GM19240 (cell line): ENCODE measurements around the gene PDE1C.
"Not testable (repeated sequence)": the region's sequence is repeated elsewhere in the genome, so short reads cannot be mapped to it uniquely, and the experiment has no call there.

ENCODE experiments used
- DNase-seq: peaks from one replicate; pipeline ENCODE4 v3.0.0; 2011; ENCODE audit warnings: low spot score; ENCODE audit not compliant: insufficient read length

PDE1C gene

DNA sequence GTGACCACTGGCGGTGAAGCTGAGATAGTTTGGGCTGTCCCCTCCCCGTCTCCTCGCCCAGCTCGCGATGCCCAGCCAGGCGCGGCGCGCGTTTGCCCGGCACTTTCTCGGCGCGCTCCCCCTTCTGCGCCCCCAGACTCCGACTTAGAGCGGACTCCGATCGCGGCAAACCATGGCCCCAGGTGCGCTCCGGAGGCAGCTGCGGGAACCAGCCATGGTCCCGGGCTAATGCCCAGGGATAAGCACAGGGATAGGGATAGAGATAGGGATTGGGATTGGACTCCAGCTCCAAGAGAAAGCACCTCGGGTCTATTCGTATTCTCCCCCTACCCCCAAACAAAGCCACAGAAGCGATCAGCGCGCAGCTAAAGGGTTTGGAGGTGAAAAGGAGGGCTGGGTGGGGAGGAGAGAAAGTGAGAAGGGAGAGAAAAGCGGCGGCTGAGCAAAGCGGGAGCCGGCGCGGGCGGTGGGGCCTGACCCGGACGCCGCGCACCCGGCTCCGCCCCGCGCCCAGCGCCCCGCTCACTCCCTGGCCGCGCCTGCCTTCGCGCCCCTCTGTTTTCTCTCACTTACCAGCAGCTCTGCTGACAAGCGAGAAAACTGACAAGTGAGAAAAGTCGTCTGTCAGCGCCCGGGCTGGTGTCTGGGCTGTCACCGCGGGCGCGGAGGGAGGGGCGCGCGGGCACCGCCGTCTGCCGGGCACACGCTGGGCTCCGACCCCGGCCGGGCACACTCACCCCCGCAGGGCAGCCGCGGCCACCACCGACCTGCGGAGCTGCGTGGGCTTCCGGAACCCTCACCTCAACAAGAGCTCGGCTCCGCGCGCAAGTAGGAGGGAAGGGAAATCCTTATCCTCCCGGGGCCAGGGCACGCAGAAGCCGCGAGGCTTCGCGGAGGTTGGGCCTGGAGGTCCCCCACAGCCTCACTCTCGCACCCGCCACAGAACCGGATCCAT, at the start of gene PDE1C:
Gene PDE1C, minus strand, starts transcription at position 2 of the 955 bp plus-strand sequence.
- no peak for DNase-seq

DNA sequence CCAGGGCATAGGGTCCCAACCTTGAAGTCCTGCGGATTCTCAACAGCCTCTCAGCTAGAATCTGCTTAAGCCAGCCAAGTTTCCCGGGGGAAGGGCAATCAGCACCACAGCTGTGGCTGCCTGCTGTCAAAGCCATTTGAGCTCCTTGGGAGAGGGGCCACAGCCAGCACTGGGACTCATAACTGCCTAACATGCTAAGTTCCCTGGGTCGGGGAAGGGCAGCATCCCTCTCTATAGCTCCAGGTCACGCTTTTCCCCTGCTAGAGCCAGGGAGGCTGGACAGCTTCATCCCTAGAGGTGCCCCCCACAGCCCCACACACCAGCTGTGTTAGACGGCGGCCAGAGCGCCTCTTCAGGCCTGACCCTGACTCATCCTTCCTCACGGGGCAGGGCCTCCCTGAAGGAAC, 49.6 kb upstream of the PDE1C start:
- no peak for DNase-seq

DNA sequence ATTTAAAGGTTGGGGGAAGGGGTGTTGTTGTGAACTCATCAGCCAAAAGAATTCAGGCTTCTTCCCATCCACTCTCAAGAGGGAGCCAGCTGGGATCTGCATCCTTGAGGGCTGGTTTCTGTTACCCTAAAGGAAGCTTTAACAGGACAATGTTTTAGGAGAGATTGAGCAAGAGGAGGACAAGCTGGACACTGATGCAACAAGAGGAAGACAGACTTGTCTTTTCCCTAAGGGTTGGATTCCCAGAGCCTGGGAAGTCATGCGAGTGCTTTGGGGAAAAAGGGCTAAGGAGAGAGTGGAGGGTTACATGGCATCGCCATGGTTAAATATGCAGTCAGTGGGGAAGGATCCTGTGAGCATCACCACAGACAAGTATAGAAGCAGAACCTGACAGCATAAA, 47.6 kb upstream of the PDE1C start:
- DNase-seq = no peak

DNA sequence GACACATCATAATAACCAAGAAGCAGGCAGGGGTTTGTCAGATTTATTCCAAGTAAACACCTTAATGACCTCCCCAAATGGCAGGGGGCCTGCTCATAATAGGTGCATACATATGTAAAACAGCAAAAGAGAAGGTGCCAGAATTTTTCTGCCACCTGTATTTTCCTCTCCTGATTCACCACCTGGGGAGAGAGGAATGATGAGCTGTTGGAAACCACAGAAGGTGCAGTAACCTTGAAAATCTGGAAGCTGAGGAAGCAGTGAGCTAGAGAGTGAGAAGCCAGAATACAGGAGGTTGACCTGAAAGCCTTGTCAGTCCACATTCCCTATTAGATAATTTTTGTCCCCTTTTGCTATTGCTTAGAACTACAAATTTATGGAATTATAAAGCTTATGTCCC, 46.2 kb upstream of the PDE1C start:
- DNase-seq = no peak

DNA sequence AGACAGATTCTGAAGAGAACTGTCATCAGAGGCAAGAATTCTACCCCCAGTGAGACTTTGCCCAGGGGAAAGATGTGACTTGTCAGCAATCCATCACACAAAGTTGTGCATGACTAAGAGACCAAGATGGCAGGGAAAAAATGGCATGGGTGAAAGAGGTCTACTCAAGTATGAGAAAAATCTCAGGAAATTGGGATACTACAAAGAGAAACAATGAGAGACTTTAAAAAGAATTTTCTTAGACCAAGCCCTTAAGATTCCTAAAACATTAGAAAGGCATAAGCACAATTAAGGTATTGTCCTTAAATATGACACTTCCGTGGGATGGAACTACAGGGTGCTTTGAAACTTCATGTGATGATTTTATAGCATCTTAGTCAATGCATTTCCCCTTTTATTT, 45.6 kb upstream of the PDE1C start:
- no peak for DNase-seq

DNA sequence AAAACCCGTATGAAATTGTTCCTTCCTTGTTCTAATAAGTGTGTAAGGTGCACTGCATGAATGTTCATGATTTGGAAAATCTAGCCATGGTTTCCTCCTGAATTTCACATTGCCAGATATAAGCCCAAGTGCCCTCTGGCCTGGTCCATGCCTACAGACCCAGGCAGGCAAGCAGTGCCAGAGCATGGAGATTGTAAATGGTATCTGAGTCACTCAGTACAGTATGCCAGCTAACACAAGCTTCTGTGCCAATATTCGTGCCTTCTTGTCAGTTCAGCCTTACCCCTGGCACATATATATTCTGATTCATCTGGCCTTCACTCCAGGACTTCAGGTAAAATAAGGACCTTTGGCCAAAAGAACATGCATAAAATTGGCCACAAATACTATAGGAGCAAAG, 38.4 kb upstream of the PDE1C start:
- no peak for DNase-seq

DNA sequence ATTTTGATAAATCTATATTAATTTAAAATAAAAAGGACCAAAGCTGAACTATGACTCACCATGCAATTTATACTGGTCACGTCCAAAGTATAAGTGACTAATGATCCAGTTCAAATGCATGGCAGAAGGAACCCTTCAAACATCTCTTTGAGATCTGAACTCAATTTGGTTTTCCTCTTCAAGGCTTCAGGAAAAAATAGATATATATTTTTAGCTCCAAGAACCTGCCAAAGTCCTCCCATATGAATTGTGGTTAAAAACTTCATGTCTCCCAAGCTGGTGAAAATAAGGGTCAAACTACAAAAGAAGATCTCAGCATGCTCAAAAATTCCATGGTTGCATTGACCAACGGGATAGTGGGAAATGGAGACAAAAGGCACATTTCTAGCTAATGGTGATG, 34.6 kb upstream of the PDE1C start:
- no peak for DNase-seq

DNA sequence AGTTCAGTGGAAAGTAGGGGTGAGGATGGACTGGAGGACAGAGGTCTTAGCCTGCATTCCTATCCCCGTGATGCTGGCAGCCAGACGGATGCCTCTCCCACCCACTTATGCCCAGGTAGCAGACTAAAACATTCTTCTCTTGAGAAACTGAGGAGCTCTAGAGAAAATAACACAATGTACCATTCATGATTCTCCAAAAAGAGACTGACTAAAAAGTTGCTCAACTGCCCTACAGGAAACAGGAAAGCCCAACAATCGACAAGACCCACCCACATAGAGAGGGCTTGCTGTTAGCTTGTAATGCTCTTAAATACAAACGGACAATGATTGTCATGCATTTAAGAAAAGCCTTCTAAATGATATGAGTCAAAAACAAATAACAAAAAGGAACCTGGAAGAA, 33.2 kb upstream of the PDE1C start:
- DNase-seq = no peak

DNA sequence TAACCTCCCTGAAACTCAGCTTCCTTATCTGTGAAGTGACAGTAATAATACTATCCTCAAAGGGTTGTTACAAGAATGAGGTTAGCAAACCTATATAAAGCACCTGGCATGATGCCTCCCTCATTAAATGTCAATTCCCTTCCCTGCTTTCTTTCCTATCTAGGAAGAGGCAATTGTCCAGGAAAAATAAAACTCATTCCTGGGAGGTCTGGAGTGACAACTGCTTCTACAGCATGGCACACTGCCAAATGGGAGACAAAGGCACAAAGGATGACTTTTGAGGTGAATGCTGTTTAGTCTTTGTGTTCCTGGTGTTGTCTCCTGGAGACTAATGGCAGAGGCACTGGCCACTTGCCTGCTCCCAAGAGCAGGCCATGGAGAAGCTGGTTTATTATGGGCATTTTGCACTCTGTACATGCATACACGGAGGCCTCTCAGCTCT, 32.2 kb upstream of the PDE1C start:
- no peak for DNase-seq

DNA sequence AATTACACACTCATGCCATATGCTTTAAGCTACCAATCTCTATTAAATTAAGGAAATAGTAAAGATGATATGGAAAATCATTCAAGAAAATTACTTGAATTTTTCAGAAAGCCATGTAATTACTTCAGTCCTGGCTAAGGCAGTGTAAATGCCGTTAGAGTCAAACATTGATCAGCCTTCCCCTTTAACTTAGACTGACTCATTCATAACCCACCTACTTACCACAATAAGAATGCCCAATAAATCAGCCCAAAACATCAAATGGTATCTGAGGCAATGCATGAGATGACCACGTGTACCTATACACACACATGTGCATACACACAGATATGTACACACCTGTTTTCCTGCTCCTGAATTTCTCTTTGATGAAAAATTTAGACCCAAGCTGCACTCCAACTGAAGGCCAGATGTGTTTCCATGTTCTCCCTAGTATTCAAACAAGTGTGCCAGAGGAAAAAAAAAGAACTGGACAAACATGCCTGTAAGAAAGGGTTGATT, 30.2 kb upstream of the PDE1C start:
- no peak for DNase-seq

DNA sequence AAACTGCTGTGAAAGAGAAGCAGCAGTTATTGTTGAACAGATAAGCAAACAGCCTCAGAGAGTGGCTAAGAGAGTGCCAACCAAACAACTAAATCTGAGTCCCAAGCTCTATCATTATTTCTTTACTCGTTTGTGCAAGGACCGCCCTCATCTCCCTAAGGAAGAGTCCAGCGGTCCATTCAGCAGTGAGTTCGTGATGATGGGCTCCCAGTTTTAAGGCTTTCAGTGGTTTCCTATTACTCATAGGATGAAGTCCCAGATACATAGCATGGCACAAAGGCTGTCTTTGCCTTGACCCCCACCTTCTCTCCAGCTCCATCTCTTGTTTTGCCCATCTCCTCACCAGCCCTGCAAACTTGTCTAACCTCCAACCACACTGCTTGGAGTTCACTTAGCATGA, 24.3 kb upstream of the PDE1C start:
- DNase-seq = no peak

DNA sequence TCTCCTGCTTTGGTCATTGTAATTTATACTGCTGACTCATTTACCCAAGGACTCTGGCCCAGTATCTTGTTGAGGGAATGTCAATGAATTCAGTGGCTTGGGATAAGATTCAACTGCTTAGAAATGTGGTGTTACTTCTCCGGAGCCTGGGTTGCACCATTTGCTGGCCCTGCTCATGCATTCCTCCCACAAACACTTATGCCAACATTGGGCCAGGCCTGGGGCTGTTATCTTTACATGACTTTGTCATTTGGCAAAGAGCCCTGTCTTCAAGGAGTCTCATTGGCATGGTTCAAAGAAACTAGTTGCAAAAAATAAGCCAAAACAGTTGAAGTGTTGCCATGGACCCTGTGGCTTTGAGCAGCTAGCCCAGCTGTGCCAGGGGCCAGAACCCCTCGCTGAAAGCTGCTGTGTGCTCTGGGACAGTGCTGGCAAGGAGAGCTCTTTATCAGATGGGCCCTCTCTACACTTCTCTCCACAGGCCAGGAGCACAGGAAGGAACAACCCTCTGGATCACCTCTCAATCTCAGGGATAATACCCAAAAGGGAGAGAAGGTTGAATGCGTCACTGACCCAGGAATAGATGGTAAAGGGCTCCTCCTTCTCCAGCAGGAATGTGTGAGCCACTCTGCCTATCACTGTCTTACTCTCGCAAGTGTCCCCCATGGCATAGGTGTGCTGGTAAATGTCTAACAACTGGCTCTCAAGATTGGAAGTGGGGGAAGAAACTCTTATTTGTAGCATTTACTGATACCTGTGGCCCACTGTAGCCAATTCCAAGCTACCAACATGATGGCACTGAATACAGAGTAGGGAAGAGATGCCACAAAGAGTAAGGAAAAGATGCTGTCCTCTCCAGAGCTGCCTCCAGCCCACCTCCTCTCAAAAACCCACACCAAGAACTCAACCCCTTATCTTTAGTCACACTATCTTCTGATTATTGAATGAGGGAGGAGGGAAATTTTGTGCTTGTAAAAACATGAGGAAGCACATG, 23.5 kb upstream of the PDE1C start:
- DNase-seq = no peak

DNA sequence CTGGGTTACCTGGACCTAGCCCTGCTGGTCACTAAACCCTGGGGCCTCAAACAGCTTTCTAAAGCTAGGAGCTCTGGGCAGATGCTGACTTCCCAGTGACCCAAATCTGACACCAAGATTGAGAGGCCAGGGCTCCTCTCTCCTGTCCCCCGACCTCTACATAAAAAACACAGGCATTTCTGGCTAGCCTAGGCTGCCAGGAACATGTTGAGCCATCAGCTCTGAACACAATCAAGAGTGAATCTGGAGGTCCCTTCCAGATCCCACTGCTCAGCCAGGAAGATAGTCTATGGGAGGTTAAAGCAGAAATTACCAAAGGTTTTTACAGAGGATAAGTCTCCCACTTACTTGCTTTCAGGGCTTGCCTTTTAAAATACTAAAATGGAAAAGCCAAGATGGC, 22.1 kb upstream of the PDE1C start:
- no peak for DNase-seq

DNA sequence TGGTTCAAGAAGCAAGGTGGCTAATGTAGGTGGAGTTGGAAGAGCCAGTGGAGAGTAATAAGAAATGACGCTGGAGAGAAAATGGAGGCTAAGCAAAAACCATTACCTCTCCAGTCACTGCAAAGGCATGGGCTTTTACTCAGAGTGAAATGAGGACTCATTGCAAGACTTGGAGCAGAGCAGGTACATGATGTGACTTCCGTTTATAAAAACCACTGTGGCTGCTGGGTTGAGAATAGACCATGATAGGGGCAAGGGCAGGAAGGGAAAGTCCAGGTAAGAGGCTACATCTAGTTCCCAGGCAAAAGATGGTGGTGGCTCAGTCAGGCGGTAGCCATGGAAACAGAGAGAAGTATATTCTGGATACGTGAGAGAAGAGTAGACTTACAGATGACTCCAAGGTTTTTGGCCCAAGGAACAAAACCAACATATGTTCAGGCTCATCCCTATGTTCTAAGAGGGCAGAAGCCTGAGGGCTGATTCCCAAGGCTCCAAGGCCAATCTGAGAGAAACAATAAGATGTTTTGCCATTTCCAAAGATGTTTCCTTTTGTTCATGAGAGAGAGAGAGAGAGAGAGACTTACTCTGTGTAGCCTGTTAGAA, 21.5 kb upstream of the PDE1C start:
- DNase-seq = no peak

DNA sequence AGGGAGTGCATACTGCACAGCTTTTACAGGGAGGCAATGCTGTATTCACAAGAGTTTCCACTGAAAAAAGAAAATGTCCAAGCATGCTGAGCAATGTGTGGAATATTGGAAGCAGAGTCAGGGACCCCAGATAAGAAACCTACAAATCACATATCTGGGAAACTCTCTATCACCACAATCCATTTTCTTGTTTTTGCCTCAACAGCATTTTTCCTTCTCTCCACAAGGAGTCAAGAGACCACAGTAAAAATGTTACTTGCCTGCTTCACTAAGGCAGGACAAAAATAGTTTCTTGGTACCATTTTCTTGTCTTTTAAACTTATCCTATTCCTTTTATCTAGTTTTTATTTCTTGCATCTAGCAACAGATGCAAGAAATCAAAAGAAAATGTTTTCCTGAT, 19.5 kb upstream of the PDE1C start:
- no peak for DNase-seq

DNA sequence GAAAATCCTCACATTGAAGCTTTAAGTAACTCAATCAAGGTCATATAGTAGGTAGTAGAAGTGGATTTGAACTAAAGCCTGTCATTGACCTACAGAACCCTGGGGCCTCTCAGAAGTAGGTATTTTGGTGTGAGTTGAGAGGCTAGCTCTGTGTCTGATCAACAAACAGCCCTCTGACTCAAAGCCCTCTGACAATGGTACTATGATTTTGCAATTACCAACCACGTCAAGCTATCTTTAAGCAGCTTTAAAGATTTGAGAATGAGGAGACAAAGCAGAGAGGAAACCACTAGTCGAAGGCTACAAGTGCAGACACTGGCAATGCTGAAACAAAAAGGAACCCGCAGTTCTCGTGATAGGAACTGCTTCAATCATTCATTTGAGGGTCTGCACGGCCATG, 19.0 kb upstream of the PDE1C start:
- no peak for DNase-seq

DNA sequence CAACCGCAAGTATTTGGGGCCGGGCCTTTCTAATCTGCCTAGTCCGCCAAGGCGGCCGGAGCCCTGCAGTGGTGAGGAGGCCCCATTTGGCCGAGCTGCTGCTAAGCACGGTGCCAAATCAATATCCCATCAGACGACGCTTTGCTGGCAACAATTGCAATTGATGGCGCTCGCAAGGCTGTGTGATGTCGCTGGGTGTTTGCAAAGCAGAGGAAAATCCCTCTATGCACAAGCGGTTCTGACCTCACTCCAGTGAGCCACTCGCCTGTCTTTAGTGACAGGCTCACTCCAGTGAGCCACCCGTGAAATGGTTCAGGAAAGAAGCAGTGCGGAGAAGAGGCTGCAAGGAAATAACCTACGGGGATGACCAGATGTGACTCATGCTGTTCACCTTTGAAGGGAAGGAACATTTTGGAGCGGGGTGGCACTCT, 18.3 kb upstream of the PDE1C start:
- DNase-seq = no peak

DNA sequence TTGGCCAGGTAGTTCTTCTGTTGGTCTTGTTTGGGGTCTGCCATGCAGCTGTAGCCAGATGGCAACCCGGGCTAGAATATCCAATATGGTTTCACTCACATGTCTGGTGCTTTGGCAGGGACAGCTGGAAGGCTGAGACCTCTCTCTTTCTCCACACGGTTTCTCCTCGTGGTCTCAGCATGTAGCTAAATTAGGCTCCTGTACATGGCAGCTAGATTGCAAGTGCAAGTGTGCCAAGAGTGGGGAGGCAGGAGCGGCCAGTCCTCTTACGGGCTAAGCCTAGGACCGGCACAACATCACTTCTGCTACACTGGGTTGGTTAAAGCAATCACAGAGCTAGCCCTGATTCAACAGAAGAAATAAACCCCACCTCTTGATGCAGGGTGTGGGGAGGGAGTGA, 9.3 kb upstream of the PDE1C start:
- no peak for DNase-seq

DNA sequence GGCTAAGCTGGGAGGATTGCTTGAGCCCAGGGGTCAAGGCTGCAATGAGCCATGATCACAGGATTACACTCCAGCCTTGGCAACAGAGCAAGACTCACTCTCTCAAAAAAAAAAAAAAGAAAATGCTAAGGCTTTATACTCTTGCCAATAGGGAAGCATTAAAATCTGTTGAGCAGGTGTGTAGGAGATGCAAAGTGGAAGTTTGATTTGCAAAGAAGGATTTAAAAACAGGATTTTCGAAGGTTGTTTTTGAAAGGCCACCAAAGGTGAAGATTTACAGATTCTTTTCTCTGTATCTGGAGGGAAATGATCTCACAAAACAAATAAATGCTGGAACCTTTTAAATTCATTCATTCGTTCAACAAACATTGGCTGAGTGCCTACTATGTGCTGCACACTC, 8.6 kb upstream of the PDE1C start:
- DNase-seq = no peak

DNA sequence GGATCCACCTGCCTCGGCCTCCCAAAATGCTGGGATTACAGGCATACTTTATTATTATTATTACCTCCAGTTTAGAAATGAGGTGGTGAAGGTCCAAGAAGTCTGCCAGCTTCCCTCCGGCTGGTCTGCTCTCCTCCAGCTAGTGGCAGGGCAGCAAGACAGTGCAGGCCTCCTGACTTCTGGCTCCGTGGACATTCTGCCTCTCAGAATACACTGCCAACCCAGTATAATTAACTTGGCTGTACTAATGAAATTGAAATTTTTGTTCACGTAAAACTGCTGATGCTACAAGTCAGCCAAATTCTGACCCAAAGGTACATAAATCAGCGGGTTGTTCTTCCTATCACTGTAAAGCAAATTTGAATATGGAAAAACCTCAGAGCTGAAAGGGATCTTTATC, 7.6 kb upstream of the PDE1C start:
- no peak for DNase-seq

DNA sequence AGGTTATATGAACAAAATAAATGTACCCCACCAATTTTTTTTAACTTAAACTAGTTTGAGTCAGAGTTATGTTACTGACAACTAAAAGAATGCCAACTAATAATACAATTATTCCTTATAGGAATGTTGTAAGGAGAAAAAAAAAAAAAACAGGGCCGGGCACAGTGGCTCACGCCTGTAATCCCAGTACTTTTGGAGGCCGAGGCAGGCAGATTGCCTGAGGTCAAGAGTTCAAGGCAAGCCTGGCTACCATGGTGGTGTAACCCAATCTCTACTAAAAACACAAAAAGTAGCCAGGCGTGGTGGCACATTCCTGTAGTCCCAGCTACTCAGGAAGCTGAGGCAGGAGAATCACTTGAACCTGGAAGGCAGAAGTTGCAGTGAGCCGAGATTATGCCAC, 6.6 kb upstream of the PDE1C start:
- not testable (repeated sequence) for DNase-seq
